Hematopoietic multipotent progenitor cell (in vitro differentiated cells): Measurements from ENCODE around the gene IMPDH2. TPM values are rescaled to one million over a fixed set of nuclear protein-coding genes. Genes with fewer than 3 reads are reported as not detected.
"Not testable (repeated sequence)": the region's sequence is repeated elsewhere in the genome, so short reads cannot be mapped to it uniquely, and the experiment has no call there.

ENCODE experiments used
- DNase-seq, 3 donors: peaks; one replicate each; pipeline ENCODE4 v3.0.0-alpha.2; 2011 to 2015; ENCODE audit warnings: low read depth in 2 of 3, low spot score in 2 of 3
- total RNA-seq: library from RNA; depleted of rRNA; stranded (reverse); fragments of >200 nt; gene quantifications from one replicate; pipeline ENCODE4 v1.2.3, GENCODE V29; 2012

Gene IMPDH2
- total RNA-seq, 1 donor: 612 TPM

DNA sequence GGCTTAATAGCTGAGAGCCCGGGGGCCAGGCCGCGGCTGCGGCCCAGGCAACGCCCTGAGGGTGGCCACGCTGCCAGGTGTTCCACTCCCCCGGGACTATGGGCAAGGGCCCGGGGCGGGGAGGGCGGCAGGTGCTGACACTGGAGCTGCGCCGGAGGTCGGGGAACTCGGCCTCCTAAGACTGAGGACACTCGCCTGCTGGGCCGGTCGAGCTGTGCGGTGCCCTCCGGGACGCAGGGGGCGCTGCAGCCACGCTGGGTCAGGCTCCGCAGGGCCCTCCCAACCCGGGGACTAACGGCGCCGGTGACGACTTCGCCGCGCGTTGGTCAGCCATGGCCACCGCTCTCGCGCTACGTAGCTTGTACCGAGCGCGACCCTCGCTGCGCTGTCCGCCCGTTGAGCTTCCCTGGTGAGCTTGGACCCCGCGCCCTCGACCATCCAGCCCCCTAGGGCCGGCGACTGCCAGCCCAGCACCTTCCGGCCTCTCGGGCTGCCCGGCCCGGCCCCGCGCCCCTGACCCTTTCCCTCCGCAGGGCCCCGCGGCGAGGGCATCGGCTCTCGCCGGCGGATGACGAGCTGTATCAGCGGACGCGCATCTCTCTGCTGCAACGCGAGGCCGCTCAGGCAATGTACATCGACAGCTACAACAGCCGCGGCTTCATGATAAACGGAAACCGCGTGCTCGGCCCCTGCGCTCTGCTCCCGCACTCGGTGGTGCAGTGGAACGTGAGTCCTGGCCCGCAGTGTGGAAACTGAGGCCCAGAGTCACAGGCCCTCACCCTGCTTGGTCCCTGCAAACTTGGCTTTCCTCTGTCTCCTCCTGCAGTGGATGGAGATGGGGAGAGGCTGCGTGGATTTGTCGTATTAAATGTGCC, 7.1 kb downstream of the IMPDH2 start, which contains the start of gene NDUFAF3:
TSS of gene NDUFAF3 (plus strand) at position 309 of the 875 bp plus-strand sequence. CDS start at position 333, 24 bp downstream.
- peak; percentile 86 to 93 (median 92) for DNase-seq

DNA sequence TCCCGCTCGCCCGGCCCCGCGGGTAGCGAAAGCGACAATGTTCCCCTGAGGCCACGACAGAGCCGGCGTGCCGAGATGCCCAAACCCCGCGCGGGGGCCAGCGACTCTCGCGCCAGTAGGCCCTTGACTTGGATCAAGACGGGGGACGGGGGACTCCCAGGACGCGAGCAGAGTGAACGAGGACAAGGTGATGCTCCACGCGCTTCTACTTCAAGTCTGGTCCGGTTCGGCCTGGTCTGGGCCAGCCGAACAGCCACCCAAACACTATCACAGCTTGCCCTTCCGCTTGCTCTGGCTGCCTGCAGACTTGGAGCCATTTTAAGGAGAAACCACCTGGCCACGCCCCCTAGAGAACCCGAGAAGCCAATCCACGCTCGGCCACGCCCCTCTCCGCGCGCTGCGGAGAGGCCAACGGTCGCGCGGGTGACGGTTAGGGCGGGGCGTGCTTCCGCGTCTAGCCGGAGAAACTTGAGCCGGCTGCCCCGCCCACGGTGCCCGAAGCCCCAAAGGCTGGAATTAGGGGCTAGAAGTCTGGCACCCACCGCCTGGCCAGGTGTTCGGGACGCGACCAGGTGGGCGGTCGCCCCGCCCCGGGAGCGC, 7.9 kb downstream of the IMPDH2 start:
- peak; percentile 97 to 99 (median 98) for DNase-seq

DNA sequence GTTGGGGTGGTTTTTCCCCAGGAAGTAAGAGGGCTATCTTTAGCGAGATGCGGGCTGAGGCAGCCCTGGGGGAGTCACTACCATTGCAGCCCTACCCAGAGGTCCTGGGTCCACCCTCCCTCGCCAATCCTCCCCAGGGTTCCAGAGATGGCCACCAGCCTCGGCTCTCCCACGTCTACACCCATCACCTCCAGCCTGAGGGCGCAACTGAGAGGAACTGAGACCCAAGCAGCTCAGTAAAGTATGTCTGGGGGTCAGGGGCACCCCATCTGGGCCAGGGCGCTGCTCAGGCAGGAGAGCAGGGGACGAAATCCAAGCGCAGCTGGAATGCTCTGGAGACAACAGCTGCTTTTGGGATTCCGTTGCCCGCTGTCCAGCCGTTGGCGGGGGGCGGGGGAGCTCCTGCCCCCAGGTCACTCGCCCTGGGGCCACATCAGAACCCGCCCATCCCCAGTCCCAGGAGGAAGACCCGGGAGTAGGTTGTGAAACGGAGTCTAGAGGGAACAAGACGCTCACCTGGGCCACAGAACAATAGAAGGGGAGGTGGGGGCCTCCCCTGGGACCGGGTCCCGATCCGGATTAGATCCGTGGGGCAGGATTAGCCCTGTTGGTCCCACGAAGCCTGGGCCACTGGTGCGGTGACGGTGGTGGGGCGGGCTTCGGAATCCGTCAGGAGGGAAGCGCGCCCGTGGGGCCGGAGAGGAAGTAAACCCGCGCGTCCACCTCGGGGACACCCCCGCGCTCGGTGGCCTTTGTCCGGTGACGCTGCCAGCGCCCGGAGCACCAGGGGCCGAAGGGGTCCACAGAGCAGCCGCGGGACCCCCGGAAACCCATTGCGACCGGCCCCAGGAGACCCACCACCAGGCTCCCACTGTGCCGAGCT, 8.6 kb downstream of the IMPDH2 start:
- peak in 2 of 3 donors; percentile 35 to 38 for DNase-seq

DNA sequence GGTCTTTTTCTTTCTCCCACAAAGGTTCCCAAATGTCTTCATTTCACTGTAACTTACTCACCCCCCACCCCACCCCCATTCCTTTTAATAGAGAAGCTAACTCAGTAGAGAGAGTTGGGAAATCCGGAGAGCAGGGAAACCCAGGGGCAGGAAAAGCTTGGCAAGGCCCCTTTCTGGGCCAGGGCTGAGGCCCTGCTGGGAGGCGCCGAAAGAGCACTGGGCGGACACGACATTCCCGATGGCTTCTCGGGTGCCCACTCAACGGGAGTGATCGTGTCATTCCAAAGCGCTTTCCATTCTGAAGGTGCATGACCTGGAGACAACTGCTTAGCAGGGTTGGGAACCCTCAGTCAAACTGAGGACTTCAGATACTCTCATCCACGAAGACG, 9.3 kb downstream of the IMPDH2 start:
- DNase-seq: no peak

DNA sequence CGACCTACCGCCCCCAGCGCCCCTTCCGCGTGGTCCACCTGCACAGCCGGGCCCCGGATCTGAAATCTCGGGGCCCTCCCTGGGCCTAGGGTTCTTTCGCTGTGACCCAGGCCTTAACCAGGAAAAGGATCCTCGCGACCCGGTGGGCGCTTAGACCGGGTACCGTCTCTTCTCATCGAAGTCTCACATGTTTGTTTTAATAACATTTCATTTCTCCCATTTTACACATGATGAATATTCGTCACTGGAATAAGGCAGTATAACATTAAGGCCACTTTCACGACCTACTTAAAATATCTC, 10.5 kb downstream of the IMPDH2 start:
- DNase-seq: no peak

DNA sequence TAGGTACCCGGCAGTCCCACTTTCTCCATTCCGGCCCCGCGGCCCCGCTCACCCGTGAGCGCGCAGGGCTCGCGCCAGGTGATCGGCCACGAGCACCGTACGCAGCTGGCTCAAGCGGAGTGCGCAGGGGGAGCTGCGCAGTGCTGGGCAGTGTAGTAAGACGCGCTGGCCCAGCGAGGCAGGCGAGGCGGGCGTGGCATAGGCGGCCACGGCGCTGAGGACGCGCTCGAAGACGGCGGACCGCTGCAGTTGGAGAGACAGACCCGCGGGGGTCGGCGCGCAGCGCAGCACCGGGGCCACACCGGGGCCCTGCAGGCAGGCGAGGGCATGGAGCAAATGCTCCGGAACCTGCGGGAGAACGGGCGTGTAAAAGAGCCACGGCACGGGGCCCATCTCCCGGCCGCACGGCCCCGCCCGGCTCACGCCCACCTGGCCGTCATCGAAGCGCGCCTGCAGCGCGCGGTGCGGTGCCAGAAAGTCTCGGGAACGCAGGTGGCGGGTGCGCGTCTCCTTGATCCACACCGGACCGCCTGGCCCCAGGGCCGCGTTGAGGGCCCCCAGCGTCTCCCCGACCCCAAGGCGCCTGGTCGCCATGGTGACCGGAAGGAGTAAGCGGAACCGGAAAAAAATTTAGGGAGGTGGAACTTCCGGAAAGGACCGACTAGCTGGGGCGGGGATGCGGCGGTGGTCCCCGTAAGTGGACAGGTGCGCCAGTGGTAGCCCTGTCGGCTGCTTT, 11.1 kb downstream of the IMPDH2 start, which contains the start of gene DALRD3:
TSS of gene DALRD3 (minus strand) at position 610 of the 736 bp plus-strand sequence. CDS start at position 594, 16 bp downstream.
- DNase-seq: peak in 2 of 3 donors; percentile 63 to 66

DNA sequence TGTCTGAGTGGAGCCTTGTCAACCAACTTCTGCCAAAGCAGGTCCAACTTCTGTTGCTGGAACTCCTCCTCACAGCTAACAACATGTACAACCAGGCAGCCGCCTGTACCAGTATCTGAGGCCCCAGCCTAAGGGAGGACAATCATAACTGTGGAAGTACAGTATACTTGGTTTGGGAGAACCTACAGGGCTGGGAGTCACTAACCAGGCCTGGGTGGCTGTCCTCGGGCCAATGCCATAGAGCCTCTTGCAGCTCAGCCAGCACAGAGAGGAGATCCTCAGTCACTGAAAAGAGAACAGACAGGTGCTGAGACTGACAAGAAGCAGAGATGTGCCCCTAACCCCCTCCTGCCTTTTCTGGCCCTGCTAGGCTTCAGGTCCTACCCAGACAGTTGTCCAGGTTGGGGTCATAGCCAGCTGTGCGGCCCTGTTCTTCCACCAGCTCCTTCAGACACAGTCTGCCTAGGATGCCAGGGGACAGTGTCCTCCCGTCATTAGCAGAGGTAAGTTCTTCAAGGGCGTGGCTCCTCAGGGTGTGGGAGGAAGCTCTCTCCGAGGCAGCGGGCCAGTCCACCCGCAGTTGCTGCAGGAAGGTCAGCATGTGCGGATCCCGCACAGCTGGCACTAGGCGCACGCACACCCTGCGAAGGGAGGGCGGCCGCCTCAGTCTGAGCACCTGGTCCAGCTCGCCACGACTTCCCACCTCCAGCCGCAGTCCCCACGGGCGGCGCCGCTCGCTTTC, 11.8 kb downstream of the IMPDH2 start:
- no peak for DNase-seq

DNA sequence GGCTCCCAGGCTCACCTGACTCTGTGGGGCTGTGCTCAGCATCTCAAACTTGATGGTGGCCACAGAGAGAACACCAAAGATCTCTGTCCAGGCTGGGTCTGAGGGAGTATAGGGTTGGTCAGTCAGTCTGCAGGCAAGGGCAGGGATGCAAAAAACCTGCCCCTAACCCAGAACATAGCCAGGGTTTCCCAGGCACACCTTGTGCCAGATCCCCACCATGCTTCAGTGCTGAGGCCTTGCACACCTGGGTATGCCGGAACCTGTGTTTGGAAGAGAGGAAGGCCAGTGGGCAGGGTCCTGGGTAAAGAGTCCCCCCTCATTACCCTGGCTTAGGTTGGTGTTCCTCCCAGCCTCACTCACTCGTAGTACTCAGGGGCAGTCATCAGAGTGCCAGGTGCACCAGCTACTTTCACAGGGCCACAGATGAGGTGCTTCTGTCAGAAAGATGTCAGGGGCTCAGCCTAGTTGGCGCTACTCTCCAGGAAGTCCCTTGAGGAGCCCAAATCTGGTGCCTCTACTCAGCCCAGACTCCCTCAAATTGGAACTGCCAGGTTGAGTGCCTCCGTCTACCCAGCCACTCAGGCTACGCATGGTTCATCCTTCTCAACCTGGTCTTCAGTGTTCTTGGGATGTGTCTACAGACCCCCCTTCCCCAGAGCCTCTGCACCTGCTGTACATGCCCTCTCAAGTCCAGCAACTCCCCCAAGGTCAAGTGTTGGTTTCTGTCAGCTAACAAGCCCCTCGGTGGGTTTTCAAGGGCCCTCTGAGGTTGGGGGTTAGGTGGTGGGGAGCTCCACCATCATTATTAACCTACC, 12.6 kb downstream of the IMPDH2 start:
- DNase-seq: no peak

DNA sequence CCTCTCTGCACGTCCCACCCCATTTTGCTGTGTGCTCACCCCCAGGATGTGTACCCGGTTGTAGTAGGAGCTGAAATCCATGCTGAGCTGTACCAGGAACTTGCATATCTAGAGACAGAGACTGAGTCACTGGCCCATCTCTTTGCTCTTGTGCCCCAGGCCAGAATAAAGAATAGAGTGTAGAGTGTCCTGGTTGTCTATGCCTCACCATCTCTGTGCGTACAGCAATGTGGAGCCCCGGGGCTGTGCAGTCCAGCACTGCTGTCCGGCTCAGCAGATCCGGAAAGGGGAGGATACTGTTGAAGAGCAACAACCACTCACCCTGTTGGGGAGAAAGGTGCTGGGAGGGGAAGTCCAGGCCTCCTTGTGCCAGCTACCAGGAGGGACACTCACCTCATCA, 13.4 kb downstream of the IMPDH2 start:
- DNase-seq: no peak

DNA sequence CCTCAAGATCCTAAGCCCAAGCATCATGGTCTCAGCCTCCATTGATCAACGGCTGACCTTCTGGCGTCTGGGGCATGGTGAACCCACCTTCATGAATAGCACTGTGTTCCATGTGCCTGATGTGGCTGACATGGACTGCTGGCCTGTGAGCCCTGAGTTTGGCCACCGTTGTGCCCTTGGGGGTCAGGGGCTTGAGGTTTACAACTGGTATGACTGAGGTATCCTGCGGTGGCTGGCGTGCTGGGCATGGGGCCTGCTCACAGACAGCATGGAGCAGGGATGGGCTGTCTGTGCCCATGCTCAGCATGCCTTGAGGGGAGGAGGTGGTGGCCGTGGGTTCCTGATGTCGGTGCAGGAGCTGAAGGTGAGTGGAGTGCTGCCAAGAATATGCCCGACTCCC, 14.1 kb downstream of the IMPDH2 start:
- DNase-seq: no peak

DNA sequence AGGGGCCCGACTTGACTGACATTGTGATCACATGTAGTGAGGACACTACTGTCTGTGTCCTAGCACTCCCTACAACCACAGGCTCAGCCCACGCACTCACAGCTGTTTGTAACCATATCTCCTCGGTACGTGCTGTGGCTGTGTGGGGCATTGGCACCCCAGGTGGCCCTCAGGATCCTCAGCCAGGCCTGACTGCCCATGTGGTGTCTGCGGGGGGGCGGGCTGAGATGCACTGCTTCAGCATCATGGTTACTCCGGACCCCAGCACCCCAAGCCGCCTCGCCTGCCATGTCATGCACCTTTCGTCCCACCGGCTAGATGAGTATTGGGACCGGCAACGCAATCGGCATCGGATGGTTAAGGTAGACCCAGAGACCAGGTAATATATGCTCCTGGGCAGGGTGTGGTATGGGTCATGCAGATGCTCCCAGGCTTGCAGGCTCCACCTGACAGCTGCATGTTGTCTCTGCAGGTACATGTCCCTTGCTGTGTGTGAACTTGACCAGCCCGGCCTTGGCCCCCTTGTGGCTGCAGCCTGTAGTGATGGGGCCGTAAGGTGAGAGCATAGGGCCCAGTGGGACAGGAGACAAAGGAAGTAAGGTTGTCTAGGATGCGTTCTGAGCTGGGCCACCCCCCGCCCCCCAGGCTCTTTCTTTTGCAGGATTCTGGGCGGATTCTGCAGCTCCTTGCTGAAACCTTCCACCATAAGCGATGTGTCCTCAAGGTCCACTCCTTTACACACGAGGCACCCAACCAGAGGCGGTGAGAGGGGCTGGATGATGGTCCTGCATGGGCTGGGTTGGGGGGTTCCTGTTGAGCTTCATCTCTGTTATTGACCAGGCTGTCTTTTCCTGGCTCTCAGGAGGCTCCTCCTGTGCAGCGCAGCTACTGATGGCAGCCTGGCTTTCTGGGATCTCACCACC, 15.2 kb downstream of the IMPDH2 start:
- DNase-seq: peak in 2 of 3 donors; percentile 48 to 60

DNA sequence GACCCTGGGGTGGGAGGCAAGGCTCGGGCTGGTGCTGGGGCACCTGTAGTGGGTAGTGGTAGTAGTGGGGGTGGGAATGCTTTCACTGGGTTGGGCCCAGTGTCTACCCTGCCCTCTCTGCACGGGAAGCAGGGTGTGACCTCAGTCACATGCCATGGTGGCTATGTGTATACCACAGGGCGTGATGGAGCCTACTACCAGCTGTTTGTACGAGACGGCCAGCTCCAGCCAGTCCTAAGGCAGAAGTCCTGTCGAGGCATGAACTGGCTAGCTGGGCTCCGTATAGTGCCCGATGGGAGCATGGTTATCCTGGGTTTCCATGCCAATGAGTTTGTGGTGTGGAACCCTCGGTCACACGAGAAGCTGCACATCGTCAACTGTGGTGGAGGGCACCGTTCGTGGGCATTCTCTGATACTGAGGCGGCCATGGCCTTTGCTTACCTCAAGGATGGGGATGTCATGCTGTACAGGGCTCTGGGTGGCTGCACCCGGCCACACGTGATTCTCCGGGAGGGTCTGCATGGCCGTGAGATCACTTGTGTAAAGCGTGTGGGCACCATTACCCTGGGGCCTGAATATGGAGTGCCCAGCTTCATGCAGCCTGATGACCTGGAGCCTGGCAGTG, 16.0 kb downstream of the IMPDH2 start:
- DNase-seq: no peak

DNA sequence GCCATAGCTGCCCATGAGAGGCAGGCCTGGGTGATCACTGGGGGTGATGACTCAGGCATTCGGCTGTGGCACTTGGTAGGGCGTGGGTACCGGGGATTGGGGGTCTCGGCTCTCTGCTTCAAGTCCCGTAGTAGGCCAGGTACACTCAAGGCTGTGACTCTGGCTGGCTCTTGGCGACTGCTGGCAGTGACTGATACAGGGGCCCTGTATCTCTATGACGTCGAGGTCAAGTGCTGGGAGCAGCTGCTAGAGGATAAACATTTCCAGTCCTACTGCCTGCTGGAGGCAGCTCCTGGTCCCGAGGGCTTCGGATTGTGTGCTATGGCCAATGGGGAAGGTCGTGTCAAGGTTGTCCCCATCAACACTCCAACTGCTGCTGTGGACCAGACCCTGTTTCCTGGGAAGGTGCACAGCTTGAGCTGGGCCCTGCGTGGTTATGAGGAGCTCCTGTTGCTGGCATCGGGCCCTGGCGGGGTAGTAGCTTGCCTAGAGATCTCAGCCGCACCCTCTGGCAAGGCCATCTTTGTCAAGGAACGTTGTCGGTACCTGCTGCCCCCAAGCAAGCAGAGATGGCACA, 16.7 kb downstream of the IMPDH2 start:
- DNase-seq: no peak

DNA sequence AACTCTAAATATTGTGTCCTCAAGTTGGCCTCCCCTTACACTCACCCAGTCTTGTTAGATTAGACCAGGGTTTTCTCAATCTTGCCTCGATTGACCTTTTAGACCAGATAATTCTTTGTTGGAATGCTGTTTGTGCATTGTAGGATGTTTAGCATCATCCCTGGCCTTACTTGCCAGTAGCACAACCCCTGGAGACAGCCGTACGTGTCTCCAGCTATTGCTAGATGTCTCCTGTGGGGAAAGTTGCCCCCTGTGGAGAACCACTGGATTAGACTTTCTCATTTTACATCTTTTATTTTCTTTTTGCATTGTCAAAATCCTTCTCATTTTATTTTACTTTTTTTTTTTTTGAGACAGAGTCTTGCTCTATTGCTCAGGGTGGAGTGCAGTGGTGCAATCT, 19.8 kb downstream of the IMPDH2 start:
- no peak for DNase-seq

DNA sequence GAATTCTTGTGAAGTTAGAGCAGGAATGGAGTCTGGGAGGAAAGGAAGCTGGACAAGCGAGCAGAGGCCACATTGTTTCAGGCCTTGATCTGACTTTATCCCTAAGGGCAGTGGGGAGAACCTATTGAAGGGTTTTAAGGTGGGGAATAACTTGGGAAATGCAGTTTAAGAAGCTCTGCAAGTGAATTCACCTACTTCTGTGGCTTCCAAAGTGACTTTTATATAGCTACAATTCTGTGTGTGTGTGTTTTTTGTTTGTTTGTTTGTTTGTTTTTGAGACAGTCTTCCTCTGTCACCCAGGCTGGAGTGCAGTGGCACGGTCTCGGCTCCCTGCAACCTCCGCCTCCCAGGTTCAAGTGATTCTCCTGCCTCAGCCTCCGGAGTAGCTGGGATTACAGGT, 20.6 kb downstream of the IMPDH2 start:
- not testable (repeated sequence) for DNase-seq

DNA sequence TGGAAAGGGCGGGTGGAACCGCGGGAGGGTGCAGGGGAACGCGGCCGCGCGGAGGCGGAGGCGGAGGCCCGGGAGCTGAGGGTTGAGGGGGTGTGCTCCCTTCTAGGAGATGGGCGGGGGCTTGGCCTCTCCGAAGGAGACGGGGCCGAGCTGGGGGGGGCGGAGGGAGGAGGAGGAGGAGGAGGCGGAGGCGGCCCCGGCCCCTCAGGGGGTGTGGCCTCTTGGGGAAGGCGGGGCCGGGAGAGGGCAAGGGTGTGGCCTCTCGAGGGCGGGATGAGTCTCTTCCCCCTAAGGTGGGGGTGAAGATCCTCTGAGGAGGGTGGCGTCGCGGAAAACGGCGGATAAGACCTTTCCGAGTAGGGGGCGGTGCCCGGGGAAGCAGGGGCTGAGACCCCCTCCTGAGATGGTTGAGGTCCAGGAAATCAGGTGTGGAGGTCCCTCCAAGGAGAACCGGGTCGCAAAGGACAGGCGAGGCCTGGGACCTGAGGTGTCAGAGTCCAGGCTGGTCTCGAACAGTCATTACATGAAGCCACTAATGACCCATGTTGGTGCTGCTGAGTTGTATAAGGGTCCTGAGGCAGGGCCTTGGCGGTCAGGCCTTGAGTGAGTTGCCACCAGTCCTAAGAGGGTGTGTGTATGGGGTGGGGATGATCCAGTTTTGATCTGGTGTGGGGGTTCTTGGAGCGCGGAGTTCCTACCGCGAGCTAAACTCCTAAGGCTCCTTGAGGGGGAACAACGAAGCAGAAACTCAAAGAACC, 21.2 kb downstream of the IMPDH2 start:
- peak in 2 of 3 donors; percentile 86 to 92 for DNase-seq
